Measurements from ENCODE around the gene SCYL3.

GRCh38 chr1:169868978-169869377 lies 24.7 kb downstream of the SCYL3 start:
- TF ChIP-seq EZH2 (IDR thresholded peaks at IDR 0.05; ENCODE audit: low read length, missing control alignments) (no peak), CTCF (conservative IDR thresholded peaks at IDR 0.05 in 1 of 2, IDR thresholded peaks at IDR 0.05 in 1 of 2; ENCODE audit: low read depth in 1 of 2, low read length in 2 of 2) (no peak)
